SH-SY5Y (cell line): Measurements from ENCODE around the gene WWP2.

Experiments used
- GATA2 ChIP-seq: IDR thresholded peaks from 2 replicates; pipeline ENCODE4 v1.6.1; 2011; ENCODE audit warnings: mild to moderate bottlenecking, low read depth, low read length
- GATA3 ChIP-seq: IDR thresholded peaks from 2 replicates; pipeline ENCODE4 v1.6.1; 2011; ENCODE audit warnings: low read depth, mild to moderate bottlenecking, low read length, moderate library complexity

GRCh38 chr16:69930117-69930776 is 168.1 kb downstream of the WWP2 start:
- TF ChIP-seq GATA2 (no peak), GATA3 (no peak)
